Measurements from ENCODE around the gene KIAA1217. TPM values are rescaled to one million over a fixed set of nuclear protein-coding genes. Genes with fewer than 3 reads are reported as not detected.

The KIAA1217 gene
- total RNA-seq, 1 donor from 2014 or later: 73.2 TPM

DNA sequence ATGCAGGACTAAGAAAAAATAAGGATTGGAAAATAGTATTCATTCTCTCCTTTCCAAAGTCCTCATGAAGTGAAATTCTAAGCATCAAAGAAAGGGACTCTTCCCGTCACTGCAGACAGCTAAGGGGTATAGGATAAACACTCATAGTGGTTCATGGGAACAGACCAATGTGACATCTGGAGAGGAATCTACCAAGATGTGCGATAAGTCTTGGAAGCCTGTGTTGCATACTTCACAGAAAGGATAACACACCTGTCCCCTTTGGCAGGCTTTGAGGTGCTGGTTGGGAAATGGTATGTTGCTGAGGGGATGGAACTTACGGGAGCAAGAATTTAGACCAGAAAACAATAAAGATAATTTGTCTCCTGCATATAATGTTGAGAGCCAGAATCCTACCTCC is 266.7 kb downstream of the KIAA1217 start:
- TF ChIP-seq, protein P1, sequence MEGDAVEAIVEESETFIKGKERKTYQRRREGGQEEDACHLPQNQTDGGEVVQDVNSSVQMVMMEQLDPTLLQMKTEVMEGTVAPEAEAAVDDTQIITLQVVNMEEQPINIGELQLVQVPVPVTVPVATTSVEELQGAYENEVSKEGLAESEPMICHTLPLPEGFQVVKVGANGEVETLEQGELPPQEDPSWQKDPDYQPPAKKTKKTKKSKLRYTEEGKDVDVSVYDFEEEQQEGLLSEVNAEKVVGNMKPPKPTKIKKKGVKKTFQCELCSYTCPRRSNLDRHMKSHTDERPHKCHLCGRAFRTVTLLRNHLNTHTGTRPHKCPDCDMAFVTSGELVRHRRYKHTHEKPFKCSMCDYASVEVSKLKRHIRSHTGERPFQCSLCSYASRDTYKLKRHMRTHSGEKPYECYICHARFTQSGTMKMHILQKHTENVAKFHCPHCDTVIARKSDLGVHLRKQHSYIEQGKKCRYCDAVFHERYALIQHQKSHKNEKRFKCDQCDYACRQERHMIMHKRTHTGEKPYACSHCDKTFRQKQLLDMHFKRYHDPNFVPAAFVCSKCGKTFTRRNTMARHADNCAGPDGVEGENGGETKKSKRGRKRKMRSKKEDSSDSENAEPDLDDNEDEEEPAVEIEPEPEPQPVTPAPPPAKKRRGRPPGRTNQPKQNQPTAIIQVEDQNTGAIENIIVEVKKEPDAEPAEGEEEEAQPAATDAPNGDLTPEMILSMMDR (conservative IDR thresholded peaks at IDR 0.05): no peak
- DNase-seq (ENCODE audit: extremely low spot score, unreplicated experiment): no peak
- peaks cover 78% of the 10 kb centered on the region for H3K36me3 Mint-ChIP-seq
- H3K4me3 Mint-ChIP-seq: no peak overlapping the region
- peaks cover 22% of the 10 kb centered on the region for H3K9me3 Mint-ChIP-seq
- H3K27me3 Mint-ChIP-seq: no peaks in the 10 kb centered on the region
- peak overlapping the region; percentile 74 for H3K27ac Mint-ChIP-seq
- H3K4me1 Mint-ChIP-seq (ENCODE audit: unreplicated experiment): peaks cover 6% of the 10 kb centered on the region

DNA sequence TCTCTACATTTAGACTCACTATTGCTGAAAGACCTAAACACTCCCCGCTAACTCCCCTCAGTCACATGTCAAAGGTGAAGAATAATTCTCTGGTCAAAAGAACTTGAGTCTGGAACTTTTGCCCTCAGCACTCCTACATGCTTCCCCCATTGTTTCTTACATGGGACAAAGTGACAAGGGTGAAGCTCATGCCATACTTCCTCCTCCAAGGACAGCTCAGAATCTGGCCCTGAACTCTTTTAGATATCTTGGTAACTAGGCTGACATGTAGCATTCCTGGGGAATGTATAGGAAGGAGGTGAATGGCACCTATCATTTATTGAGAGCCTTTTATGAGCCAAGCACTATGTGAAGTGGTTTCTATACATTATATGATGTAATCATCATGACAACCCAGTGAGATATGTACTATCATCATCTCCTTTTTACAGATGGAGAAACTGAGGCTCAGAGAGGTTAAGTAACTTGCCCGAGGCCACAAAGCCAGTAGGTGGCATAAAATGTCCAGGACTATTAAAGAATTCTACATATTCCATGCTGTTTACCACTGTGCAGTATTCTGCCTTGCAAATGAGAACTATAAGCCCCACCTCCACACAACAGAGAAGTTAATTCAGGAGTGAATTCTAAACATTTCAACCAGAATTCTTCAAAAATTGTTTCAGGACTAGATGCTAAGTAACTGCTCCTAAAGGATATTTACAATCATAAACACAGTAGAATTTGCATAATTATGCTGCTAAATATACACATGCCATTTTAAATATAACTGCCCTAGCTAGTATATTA is 268.2 kb downstream of the KIAA1217 start:
- Mint-ChIP-seq H3K27me3 (no peaks in the 10 kb centered on the region), H3K9me3 (peaks cover 22% of the 10 kb centered on the region), H3K36me3 (peaks cover 77% of the 10 kb centered on the region), H3K4me1 (ENCODE audit: unreplicated experiment) (peaks cover 10% of the 10 kb centered on the region), H3K27ac (no peak overlapping the region), H3K4me3 (no peak overlapping the region)
- TF ChIP-seq, protein P1 (conservative IDR thresholded peaks at IDR 0.05): no peak
- DNase-seq (ENCODE audit: extremely low spot score, unreplicated experiment): no peak

DNA sequence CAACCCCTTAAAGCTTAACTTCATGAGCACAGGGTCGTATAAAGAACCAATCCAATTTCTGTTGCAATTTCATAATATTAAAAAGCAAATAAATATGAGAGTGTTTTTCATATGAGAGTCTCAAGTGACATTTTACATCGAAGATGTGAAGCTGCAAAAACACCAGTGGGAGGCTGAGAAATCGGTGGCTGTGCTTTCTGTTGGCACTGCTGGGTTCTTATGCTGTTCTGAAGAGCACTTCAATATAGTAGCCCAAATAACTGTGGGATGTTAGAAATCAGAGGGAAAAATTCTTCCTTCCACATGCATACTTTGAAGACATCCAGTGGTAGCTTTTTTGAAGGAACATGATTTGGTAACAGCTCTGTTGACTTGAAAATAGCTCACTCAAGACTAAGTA is 269.0 kb downstream of the KIAA1217 start:
- H3K4me1 Mint-ChIP-seq (ENCODE audit: unreplicated experiment): peaks cover 11% of the 10 kb centered on the region
- DNase-seq (ENCODE audit: extremely low spot score, unreplicated experiment): no peak
- peaks cover 72% of the 10 kb centered on the region for H3K36me3 Mint-ChIP-seq
- no peaks in the 10 kb centered on the region for H3K27me3 Mint-ChIP-seq
- no peak overlapping the region for H3K4me3 Mint-ChIP-seq
- no peak overlapping the region for H3K27ac Mint-ChIP-seq
- TF ChIP-seq, protein P1 (conservative IDR thresholded peaks at IDR 0.05): no peak
- H3K9me3 Mint-ChIP-seq: peaks cover 15% of the 10 kb centered on the region

- peaks cover 62% of the 10 kb centered on the region for H3K36me3 Mint-ChIP-seq
- H3K9me3 Mint-ChIP-seq: peaks cover 13% of the 10 kb centered on the region
- no peak overlapping the region for H3K4me3 Mint-ChIP-seq
- TF ChIP-seq, protein P1 (conservative IDR thresholded peaks at IDR 0.05): no peak
- peaks cover 17% of the 10 kb centered on the region for H3K4me1 Mint-ChIP-seq (ENCODE audit: unreplicated experiment)
- no peak for DNase-seq (ENCODE audit: extremely low spot score, unreplicated experiment)
- no peaks in the 10 kb centered on the region for H3K27me3 Mint-ChIP-seq
- H3K27ac Mint-ChIP-seq: peak overlapping the region; percentile 56
Observed at GRCh38 chr10:24479806-24480205, 270.9 kb downstream of the KIAA1217 start.

DNA sequence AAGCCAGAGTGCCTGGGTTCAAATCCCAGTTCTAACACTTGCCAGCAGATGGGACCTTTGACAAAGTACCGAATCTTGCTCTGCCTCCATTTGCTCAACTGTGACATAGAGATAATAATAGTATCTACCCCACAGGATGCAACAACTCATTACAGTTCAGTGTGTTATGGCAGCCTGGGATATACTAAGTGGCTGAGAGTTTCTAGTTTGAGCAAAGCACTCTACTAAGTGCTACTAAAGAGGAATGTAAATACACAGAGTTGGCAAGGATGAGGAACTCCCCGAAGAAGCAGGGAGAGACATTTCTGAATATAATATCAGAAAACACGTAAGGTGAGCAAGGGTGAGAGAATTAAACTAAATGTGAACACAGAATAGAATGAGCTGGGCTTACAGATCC is 271.5 kb downstream of the KIAA1217 start:
- TF ChIP-seq, protein P1 (conservative IDR thresholded peaks at IDR 0.05): no peak
- DNase-seq (ENCODE audit: extremely low spot score, unreplicated experiment): no peak
- Mint-ChIP-seq H3K4me3 (no peak overlapping the region), H3K27ac (peak overlapping the region; percentile 40), H3K36me3 (peaks cover 59% of the 10 kb centered on the region), H3K27me3 (no peaks in the 10 kb centered on the region), H3K9me3 (peaks cover 16% of the 10 kb centered on the region), H3K4me1 (ENCODE audit: unreplicated experiment) (peaks cover 17% of the 10 kb centered on the region)
